NB4 (cell line): ENCODE results near the gene SPTBN5.

Experiments used
- MAX ChIP-seq: IDR thresholded peaks from 2 replicates; pipeline ENCODE4 v1.6.1; 2011; ENCODE audit warnings: low read depth, low read length
- MYC ChIP-seq: IDR thresholded peaks from 2 replicates; pipeline ENCODE4 v1.6.1; 2011; ENCODE audit warnings: low read depth, low read length
- POLR2A ChIP-seq: IDR thresholded peaks from 2 replicates; pipeline ENCODE4 v1.6.1; 2011; ENCODE audit warnings: mild to moderate bottlenecking; ENCODE audit not compliant: insufficient read length; ENCODE audit errors: extremely low read depth
- TF ChIP-seq, protein P1 (sequence below): IDR thresholded peaks from one replicate; pipeline ENCODE4 v1.5.1; 2012; ENCODE audit warnings: low read depth, low read length

- TF ChIP-seq MAX, result no peak
- TF ChIP-seq, protein P1, sequence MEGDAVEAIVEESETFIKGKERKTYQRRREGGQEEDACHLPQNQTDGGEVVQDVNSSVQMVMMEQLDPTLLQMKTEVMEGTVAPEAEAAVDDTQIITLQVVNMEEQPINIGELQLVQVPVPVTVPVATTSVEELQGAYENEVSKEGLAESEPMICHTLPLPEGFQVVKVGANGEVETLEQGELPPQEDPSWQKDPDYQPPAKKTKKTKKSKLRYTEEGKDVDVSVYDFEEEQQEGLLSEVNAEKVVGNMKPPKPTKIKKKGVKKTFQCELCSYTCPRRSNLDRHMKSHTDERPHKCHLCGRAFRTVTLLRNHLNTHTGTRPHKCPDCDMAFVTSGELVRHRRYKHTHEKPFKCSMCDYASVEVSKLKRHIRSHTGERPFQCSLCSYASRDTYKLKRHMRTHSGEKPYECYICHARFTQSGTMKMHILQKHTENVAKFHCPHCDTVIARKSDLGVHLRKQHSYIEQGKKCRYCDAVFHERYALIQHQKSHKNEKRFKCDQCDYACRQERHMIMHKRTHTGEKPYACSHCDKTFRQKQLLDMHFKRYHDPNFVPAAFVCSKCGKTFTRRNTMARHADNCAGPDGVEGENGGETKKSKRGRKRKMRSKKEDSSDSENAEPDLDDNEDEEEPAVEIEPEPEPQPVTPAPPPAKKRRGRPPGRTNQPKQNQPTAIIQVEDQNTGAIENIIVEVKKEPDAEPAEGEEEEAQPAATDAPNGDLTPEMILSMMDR, result no peak
- no peak for TF ChIP-seq POLR2A
- TF ChIP-seq MYC, result no peak
Measured at GRCh38 chr15:41935566-41936020, 41.7 kb upstream of the SPTBN5 start.
